NCI-H1694 (cell line): ENCODE data around the gene MAP3K12.
A peak's percentile ranks its signal among the peaks of the same experiment; 100 is the strongest.
"Not testable (repeated sequence)": the region's sequence is repeated elsewhere in the genome, so short reads cannot be mapped to it uniquely, and the experiment has no call there.

ENCODE experiments used
- DNase-seq: peaks from one replicate; lab custom pipeline; 2025; lab: John Stamatoyannopoulos, UW

Gene MAP3K12

GRCh38 chr12:53499266-53500141 is at the start of gene MAP3K12:
TSS of gene MAP3K12 (minus strand) at chr12:53499458. CDS start at chr12:53487391, 12,067 bp downstream.
- DNase-seq, result no peak

GRCh38 chr12:53548354-53548753 is 49.1 kb upstream of the MAP3K12 start:
- not testable (repeated sequence) for DNase-seq

- DNase-seq, result peak; percentile 28
Observed at GRCh38 chr12:53543539-53543938, 44.3 kb upstream of the MAP3K12 start.

GRCh38 chr12:53539526-53539925 is 40.3 kb upstream of the MAP3K12 start:
- no peak for DNase-seq

GRCh38 chr12:53538209-53538689 is 39.0 kb upstream of the MAP3K12 start:
- no peak for DNase-seq

- no peak for DNase-seq
Observed at GRCh38 chr12:53536962-53537361, 37.7 kb upstream of the MAP3K12 start.

- DNase-seq, result no peak
Observed at GRCh38 chr12:53533471-53533870, 34.2 kb upstream of the MAP3K12 start.

GRCh38 chr12:53532524-53533445 is 33.5 kb upstream of the MAP3K12 start:
- peak; percentile 70 for DNase-seq

- DNase-seq, result no peak
Observed at GRCh38 chr12:53532021-53532420, 32.8 kb upstream of the MAP3K12 start.

GRCh38 chr12:53530920-53531319 is 31.7 kb upstream of the MAP3K12 start:
- DNase-seq, result no peak

- peak; percentile 30 for DNase-seq
Observed at GRCh38 chr12:53530061-53530460, 30.8 kb upstream of the MAP3K12 start.

GRCh38 chr12:53524476-53524875 is 25.2 kb upstream of the MAP3K12 start:
- DNase-seq, result no peak

- no peak for DNase-seq
Observed at GRCh38 chr12:53523131-53523530, 23.9 kb upstream of the MAP3K12 start.

- DNase-seq, result no peak
Observed at GRCh38 chr12:53518381-53518780, 19.1 kb upstream of the MAP3K12 start.

- DNase-seq, result no peak
Observed at GRCh38 chr12:53516758-53517455, 17.6 kb upstream of the MAP3K12 start.

- no peak for DNase-seq
Observed at GRCh38 chr12:53515291-53515680, 16.0 kb upstream of the MAP3K12 start.

GRCh38 chr12:53514628-53515290 is 15.5 kb upstream of the MAP3K12 start:
- no peak for DNase-seq

GRCh38 chr12:53513712-53514410 is 14.6 kb upstream of the MAP3K12 start:
- no peak for DNase-seq

- DNase-seq, result no peak
Observed at GRCh38 chr12:53510181-53510812, 11.0 kb upstream of the MAP3K12 start.

GRCh38 chr12:53508534-53509170 is 9.4 kb upstream of the MAP3K12 start:
- peak; percentile 86 for DNase-seq
